ENCODE data around the gene ANTXRL. TPM values are rescaled to one million over a fixed set of nuclear protein-coding genes. Genes with fewer than 3 reads are reported as not detected.

Gene ANTXRL
- total and polyA plus RNA-seq, 10 of the 15 experiments (the other 5 are each of a cell fraction or from before 2014, with no cell fraction given) = not detected

DNA sequence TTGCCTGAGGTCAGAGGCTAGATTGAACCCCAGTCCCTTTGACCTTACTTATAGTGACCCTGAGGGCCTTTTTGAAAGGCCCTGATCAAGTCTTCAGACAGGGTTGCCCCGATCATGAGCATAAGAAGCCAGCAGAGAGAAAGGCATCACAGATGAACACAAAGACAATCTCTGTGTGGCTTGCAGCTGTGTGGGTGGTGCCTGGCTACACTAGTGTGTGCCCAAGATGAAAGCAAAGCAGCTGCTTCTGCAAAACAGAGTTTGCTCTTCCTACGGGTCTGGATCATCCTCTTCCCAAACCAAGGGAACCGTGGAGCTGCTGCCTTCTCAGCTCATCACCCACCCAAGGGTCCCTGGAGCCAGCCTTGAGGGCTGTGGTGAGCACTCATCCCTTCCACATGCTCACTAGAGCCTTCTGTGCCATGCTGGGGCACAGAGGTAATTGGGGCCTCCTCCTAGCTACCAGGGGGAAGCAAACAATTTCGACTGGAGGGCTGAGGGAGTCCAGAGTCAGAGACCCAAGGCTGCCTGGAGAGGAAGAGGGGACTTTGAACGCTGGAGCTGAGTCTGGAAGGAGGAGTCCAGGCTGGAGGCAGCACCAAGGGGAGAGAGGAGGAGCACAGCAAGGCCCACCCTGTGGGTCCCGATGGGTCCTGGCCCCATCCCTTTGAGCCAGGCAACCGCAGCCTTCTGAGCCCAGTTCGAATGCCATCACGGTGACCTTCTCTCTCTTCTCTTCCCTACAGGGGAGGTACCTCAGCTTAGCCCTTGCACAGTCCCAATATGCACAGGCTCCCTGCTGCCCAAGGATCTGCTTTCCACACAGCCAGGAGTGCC, 42.3 kb downstream of the ANTXRL start:
- Histone ChIP-seq H3K9ac (ENCODE audit: control insufficient read depth, insufficient read depth, low read length) (no peak overlapping the region), H2AFZ (ENCODE audit: control insufficient read depth, low read depth, low read length) (no peak overlapping the region)
- BruUV-seq (replicated peaks) = no TSS peak

DNA sequence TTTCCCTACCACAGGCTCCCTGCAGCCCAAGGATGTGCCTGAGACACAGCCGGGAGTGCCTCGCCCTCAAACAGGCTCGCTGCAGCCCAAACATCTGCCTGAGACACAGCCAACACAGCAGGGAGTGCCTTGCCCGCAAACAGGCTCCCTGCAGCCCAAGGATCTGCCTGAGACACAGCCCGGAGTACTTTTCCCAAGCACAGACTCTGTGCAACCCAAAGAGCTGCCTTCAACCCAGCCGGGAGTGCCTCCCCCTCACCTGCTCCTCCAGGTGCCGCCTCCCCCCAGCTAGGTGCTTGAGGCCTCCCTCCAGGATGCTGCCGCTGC, 42.9 kb downstream of the ANTXRL start:
- POLR2A ChIA-PET = no interaction called here
- RAD21 ChIA-PET (ENCODE audit: unreplicated experiment) = no interaction called here
- no peaks in the 10 kb centered on the region; a peak in 2 of 4 replicates for H3K27me3 ChIP-seq (replicated peaks in 1 of 2; ENCODE audit: control insufficient read depth in 2 of 2, insufficient read depth in 2 of 2, low read length in 1 of 2)
- H3K27ac ChIP-seq (ENCODE audit: control insufficient read depth, insufficient read depth) = no peak overlapping the region
- BruUV-seq (replicated peaks) = no TSS peak
- no peaks in the 10 kb centered on the region for H3K36me3 ChIP-seq (ENCODE audit: control insufficient read depth in 2 of 2, insufficient read depth in 2 of 2, low read length in 1 of 2)
- in situ Hi-C loops (cut with MboI) (no loop called here), intact Hi-C loops (cut with micrococcal nuclease; ENCODE audit: unreplicated experiment) (no loop called here)
- no peaks in the 10 kb centered on the region for H3K9me3 ChIP-seq (replicated peaks; ENCODE audit: control insufficient read depth, insufficient read depth, low read length)
- H3K9ac ChIP-seq (ENCODE audit: control insufficient read depth, insufficient read depth, low read length) = no peak overlapping the region
- FAIRE-seq (no peak), DNase-seq (ENCODE audit: low read depth, low spot score) (no peak), ATAC-seq (no peak)
- no peak overlapping the region for H3K4me3 ChIP-seq
- CTCF ChIA-PET = no interaction called here
- no peaks in the 10 kb centered on the region for H4K20me1 ChIP-seq (ENCODE audit: control insufficient read depth, insufficient read depth)
- WGBS (ENCODE audit: insufficient coverage, insufficient replicate concordance, low lambda C conversion rate, missing lambda C conversion rate) = 30% methylated on average over 8 of the region's 8 CpGs
- H3K4me2 ChIP-seq (ENCODE audit: control insufficient read depth, insufficient read depth) = no peak overlapping the region
- H3K79me2 ChIP-seq (ENCODE audit: control insufficient read depth, insufficient read depth, low read length) = no peaks in the 10 kb centered on the region
- H2AFZ ChIP-seq (ENCODE audit: control insufficient read depth, low read depth, low read length) = no peak overlapping the region
- H3K4me1 ChIP-seq (ENCODE audit: control insufficient read depth, insufficient read depth, low read length) = no peaks in the 10 kb centered on the region
- TF ChIP-seq, protein P1, sequence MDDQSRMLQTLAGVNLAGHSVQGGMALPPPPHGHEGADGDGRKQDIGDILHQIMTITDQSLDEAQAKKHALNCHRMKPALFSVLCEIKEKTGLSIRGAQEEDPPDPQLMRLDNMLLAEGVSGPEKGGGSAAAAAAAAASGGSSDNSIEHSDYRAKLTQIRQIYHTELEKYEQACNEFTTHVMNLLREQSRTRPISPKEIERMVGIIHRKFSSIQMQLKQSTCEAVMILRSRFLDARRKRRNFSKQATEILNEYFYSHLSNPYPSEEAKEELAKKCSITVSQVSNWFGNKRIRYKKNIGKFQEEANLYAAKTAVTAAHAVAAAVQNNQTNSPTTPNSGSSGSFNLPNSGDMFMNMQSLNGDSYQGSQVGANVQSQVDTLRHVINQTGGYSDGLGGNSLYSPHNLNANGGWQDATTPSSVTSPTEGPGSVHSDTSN (IDR thresholded peaks at IDR 0.05; ENCODE audit: insufficient replicate concordance, low read depth, low read length) = no peak
- no peak for TF ChIP-seq EED (IDR thresholded peaks at IDR 0.05; ENCODE audit: low read depth)
- TF ChIP-seq MXI1 (IDR thresholded peaks at IDR 0.05; ENCODE audit: low read depth, low read length) = no peak
- TF ChIP-seq PAX5 (IDR thresholded peaks at IDR 0.05; ENCODE audit: borderline replicate concordance, low read depth, low read length) = no peak
- SMC1A ChIA-PET (ENCODE audit: uncharacterized antibody, unreplicated experiment) = no interaction called here

More for the DNA sequence above, 42.3 kb downstream of the ANTXRL start:
- Histone ChIP-seq H3K9me3 (replicated peaks; ENCODE audit: control insufficient read depth, insufficient read depth, low read length) (no peaks in the 10 kb centered on the region), H3K4me2 (ENCODE audit: control insufficient read depth, insufficient read depth) (no peak overlapping the region), H4K20me1 (ENCODE audit: control insufficient read depth, insufficient read depth) (no peaks in the 10 kb centered on the region), H3K4me1 (ENCODE audit: control insufficient read depth, insufficient read depth, low read length) (no peaks in the 10 kb centered on the region), H3K27me3 (replicated peaks in 1 of 2; ENCODE audit: control insufficient read depth in 2 of 2, insufficient read depth in 2 of 2, low read length in 1 of 2) (no peaks in the 10 kb centered on the region; a peak in 2 of 4 replicates), H3K36me3 (ENCODE audit: control insufficient read depth in 2 of 2, insufficient read depth in 2 of 2, low read length in 1 of 2) (no peaks in the 10 kb centered on the region), H3K4me3 (no peak overlapping the region), H3K27ac (ENCODE audit: control insufficient read depth, insufficient read depth) (no peak overlapping the region), H3K79me2 (ENCODE audit: control insufficient read depth, insufficient read depth, low read length) (no peaks in the 10 kb centered on the region)
- 13% methylated on average over 9 of the region's 9 CpGs for WGBS (ENCODE audit: insufficient coverage, insufficient replicate concordance, low lambda C conversion rate, missing lambda C conversion rate)
- ChIA-PET CTCF (no interaction called here), POLR2A (no interaction called here), SMC1A (ENCODE audit: uncharacterized antibody, unreplicated experiment) (no interaction called here), RAD21 (ENCODE audit: unreplicated experiment) (no interaction called here)
- ATAC-seq (no peak), DNase-seq (ENCODE audit: low read depth, low spot score) (no peak), FAIRE-seq (no peak)
- intact Hi-C loops (cut with micrococcal nuclease; ENCODE audit: unreplicated experiment) = no loop called here
- in situ Hi-C loops (cut with MboI) = no loop called here
- no peak for TF ChIP-seq BMI1 (IDR thresholded peaks at IDR 0.05; ENCODE audit: borderline replicate concordance)
